HepG2 (cell line): ENCODE results near the gene DOCK4. TPM values are rescaled to one million over a fixed set of nuclear protein-coding genes. Genes with fewer than 3 reads are reported as not detected.

Experiments used
- ATAC-seq: fragments of 200-7000 bp; cut with Tn5 transposase; 3 replicates; pipeline ENCODE4 v1.9.1; 2020; ENCODE audit warnings: mild to moderate bottlenecking, moderate library complexity
- BruUV-seq: library from RNA; stranded (reverse); fragments of 400-500 nt; replicated peaks from 2 replicates; lab custom pipeline; 2021; lab: Mats Ljungman, UMichigan
- CTCF ChIA-PET: fragments of 300-600 bp; formaldehyde crosslinking; extraction: SDS; loops from one replicate; lab custom pipeline; 2021; ENCODE audit warnings: low total read pairs, inconsistent platforms, low intra/inter-chr PET ratio; lab: Yijun Ruan, JAX
- POLR2A ChIA-PET: fragments of 350-600 bp; sonication (Branson Sonifier 250); formaldehyde crosslinking; loops from one replicate; lab custom pipeline; 2020; ENCODE audit warnings: antibody characterized with exemption, inconsistent platforms; lab: Yijun Ruan, JAX
- DNase-seq: peaks from one replicate; pipeline ENCODE4 v3.0.0-alpha.2; 2015; ENCODE audit warnings: low spot score
- FAIRE-seq: peaks from 3 replicates; lab custom pipeline; 2011; peaks lifted over from hg19 to GRCh38; lab: Jason Lieb, UNC
- H2AFZ ChIP-seq: one replicate; pipeline ENCODE4 v1.6.1; 2011; ENCODE audit warnings: low read length, inconsistent platforms
- H3K27ac ChIP-seq: fragments of 300-600 bp; 3 replicates; pipeline ENCODE4 v1.8.0; 2011; ENCODE audit warnings: mixed run types, mild to moderate bottlenecking, mixed read lengths, low read length, inconsistent platforms; ENCODE audit not compliant: insufficient read depth; ENCODE audit errors: extremely low read length
- H3K27me3 ChIP-seq, 2 experiments: fragments of 200-600 bp in 1 of 2; 2 replicates in 1 of 2; 3 replicates in 1 of 2; pipeline versions ENCODE4 v1.6.0 to v1.8.0; 2011; ENCODE audit warnings: low read length in 2 of 2, mild to moderate bottlenecking in 2 of 2, moderate library complexity in 2 of 2, inconsistent platforms in 1 of 2; ENCODE audit not compliant: insufficient read depth in 2 of 2, control insufficient read depth in 1 of 2
- H3K36me3 ChIP-seq, 2 experiments: fragments of 200-600 bp in 1 of 2; replicated peaks in 1 of 2; 2 replicates in 1 of 2; 3 replicates in 1 of 2; pipeline versions ENCODE4 v1.5.1 to v1.8.0; 2011; ENCODE audit warnings: low read length in 2 of 2, inconsistent platforms in 1 of 2; ENCODE audit not compliant: insufficient read depth in 2 of 2, control insufficient read depth in 1 of 2
- H3K4me1 ChIP-seq: 2 replicates; pipeline ENCODE4 v1.5.1; 2012; ENCODE audit warnings: low read length, inconsistent platforms; ENCODE audit not compliant: insufficient read depth
- H3K4me2 ChIP-seq: 2 replicates; pipeline ENCODE4 v1.6.0; 2011; ENCODE audit warnings: low read depth, low read length, inconsistent platforms
- H3K4me3 ChIP-seq, 3 experiments: fragments of 200-600 bp in 1 of 3; sonication (generic), shearing (Covaris generic) in 1 of 3; replicated peaks in 1 of 3; 2 replicates each; pipeline ENCODE4 v1.5.1; 2011 to 2016; ENCODE audit warnings: low read length in 3 of 3, inconsistent platforms in 2 of 3, low read depth in 2 of 3, mild to moderate bottlenecking in 2 of 3, control low read depth in 1 of 3, mixed read lengths in 1 of 3; ENCODE audit not compliant: insufficient read depth in 1 of 3
- H3K79me2 ChIP-seq: one replicate; pipeline ENCODE4 v1.6.1; 2011; ENCODE audit warnings: low read length, inconsistent platforms; ENCODE audit not compliant: insufficient read depth
- H3K9ac ChIP-seq: 2 replicates; pipeline ENCODE4 v1.6.0; 2011; ENCODE audit warnings: mild to moderate bottlenecking, low read depth, low read length, inconsistent platforms; ENCODE audit not compliant: insufficient read depth
- H3K9me3 ChIP-seq: 2 replicates; pipeline ENCODE4 v1.5.1; 2012; ENCODE audit warnings: mild to moderate bottlenecking, low read length
- H4K20me1 ChIP-seq: 2 replicates; pipeline ENCODE4 v1.6.0; 2011; ENCODE audit warnings: inconsistent platforms, mild to moderate bottlenecking, low read length, moderate library complexity; ENCODE audit not compliant: insufficient read depth
- BCL3 ChIP-seq: sonication (generic); formaldehyde crosslinking; IDR thresholded peaks from 2 replicates; pipeline ENCODE4 v1.5.1; 2020; ENCODE audit warnings: mild to moderate bottlenecking, missing genetic modification reagents, moderate library complexity
- MZF1 ChIP-seq: sonication (generic); formaldehyde crosslinking; IDR thresholded peaks from 2 replicates; pipeline ENCODE4 v1.8.1; 2023; ENCODE audit warnings: mild to moderate bottlenecking, missing genetic modification reagents, borderline replicate concordance
- PAWR ChIP-seq: sonication (generic); formaldehyde crosslinking; IDR thresholded peaks from 2 replicates; pipeline ENCODE4 v1.4.0; 2020; ENCODE audit warnings: missing genetic modification reagents, mild to moderate bottlenecking, borderline replicate concordance
- PRDM4 ChIP-seq: sonication (generic); formaldehyde crosslinking; IDR thresholded peaks from 2 replicates; pipeline ENCODE4 v1.9.0; 2021; ENCODE audit warnings: missing genetic modification reagents, borderline replicate concordance
- ZBTB10 ChIP-seq: sonication (generic); formaldehyde crosslinking; IDR thresholded peaks from 2 replicates; pipeline ENCODE4 v1.4.0; 2020; ENCODE audit warnings: missing genetic modification reagents, borderline replicate concordance
- ZBTB37 ChIP-seq: sonication (generic); formaldehyde crosslinking; IDR thresholded peaks from 2 replicates; pipeline ENCODE4 v1.4.0; 2020; ENCODE audit warnings: mild to moderate bottlenecking, missing genetic modification reagents
- ZFP41 ChIP-seq: sonication (generic); formaldehyde crosslinking; IDR thresholded peaks from 2 replicates; pipeline ENCODE4 v1.4.0; 2020; ENCODE audit warnings: mild to moderate bottlenecking, missing genetic modification reagents, borderline replicate concordance
- ZMYM3 ChIP-seq: sonication (generic); formaldehyde crosslinking; IDR thresholded peaks from 2 replicates; pipeline ENCODE4 v1.5.1; 2020; ENCODE audit warnings: mild to moderate bottlenecking, missing genetic modification reagents
- ZNF543 ChIP-seq: sonication (generic); formaldehyde crosslinking; IDR thresholded peaks from 2 replicates; pipeline ENCODE4 v1.4.0; 2020; ENCODE audit warnings: mild to moderate bottlenecking, missing genetic modification reagents
- ZNF605 ChIP-seq: sonication (generic); formaldehyde crosslinking; IDR thresholded peaks from 2 replicates; pipeline ENCODE4 v1.8.0; 2022; ENCODE audit warnings: mild to moderate bottlenecking, missing genetic modification reagents
- WGBS: methylation state at CpG from one replicate; pipeline ENCODE4 v1.1.6; 2017; ENCODE audit warnings: low lambda C conversion rate; 5-methylcytosine and 5-hydroxymethylcytosine counted together
- in situ Hi-C: cut with HindIII; loops from 2 replicates; pipeline ENCODE4 v1.10.0; 2017; ENCODE audit warnings: low pct_unique_long_range_greater_than_20kb; ENCODE audit not compliant: extremely low pct_ligation_motif_present
- intact Hi-C: fragments of 100-400 bp; cut with micrococcal nuclease; formaldehyde crosslinking; loops from one replicate; pipeline ENCODE4 v1.10.0; 2022; ENCODE audit not compliant: unreplicated experiment
- polyA plus RNA-seq, 8 experiments: library from polyadenylated mRNA; depleted of rRNA in 3 of 8; stranded (reverse) in 7 of 8; unstranded in 1 of 8; fragments of >200 nt; fragmentation: Illumina TruSeq in 4 of 8; extraction: Trizol in 4 of 8; gene quantifications; 2 replicates each; pipeline versions ENCODE4 v1.2.1 to v1.2.3, GENCODE V29; 2011 to 2016; ENCODE audit warnings: low read depth in 4 of 8, missing spikeins in 1 of 8, mixed read lengths in 1 of 8; ENCODE audit not compliant: insufficient read depth in 1 of 8
- total RNA-seq, 5 experiments: library from RNA; depleted of rRNA; stranded (reverse); fragments of >200 nt; fragmentation: Illumina TruSeq; extraction: Trizol; gene quantifications; 2 replicates each; pipeline ENCODE4 v1.2.3, GENCODE V29; 2016; ENCODE audit warnings: low read depth in 1 of 5

DOCK4 gene
- total and polyA plus RNA-seq, 2 of the 13 experiments (the other 11 are each of a cell fraction or from before 2014, with no cell fraction given) = 13.5 to 17.4 TPM

- BruUV-seq = no TSS peak
- Histone ChIP-seq H3K79me2 (peaks cover 88% of the 10 kb centered on the region), H4K20me1 (no peaks in the 10 kb centered on the region; the same call in 1 of the 2 replicates), H3K4me2 (no peak overlapping the region), H2AFZ (no peak overlapping the region), H3K9me3 (no peaks in the 10 kb centered on the region), H3K36me3 (peaks cover 0 to 2% of the 10 kb centered on the region in 2 experiments; a peak in 1 of 5 replicates), H3K27ac (no peak overlapping the region), H3K9ac (no peak overlapping the region), H3K4me1 (peaks cover 43% of the 10 kb centered on the region), H3K27me3 (no peaks in the 10 kb centered on the region), H3K4me3 (no peak overlapping the region)
- ATAC-seq (no peak), DNase-seq (no peak), FAIRE-seq (no peak)
- ChIA-PET POLR2A (no interaction called here), CTCF (no interaction called here)
- WGBS = 96% methylated on average over 4 of the region's 4 CpGs
- in situ Hi-C loops (no loop called here), intact Hi-C loops (no loop called here)
- TF ChIP-seq ZMYM3 (CRISPR knock-in tag) = no peak
- no peak for TF ChIP-seq ZNF543 (CRISPR knock-in tag)
- no peak for TF ChIP-seq ZNF605
- no peak for TF ChIP-seq ZFP41 (CRISPR knock-in tag)
- no peak for TF ChIP-seq ZBTB37 (CRISPR knock-in tag)
- no peak for TF ChIP-seq PAWR (CRISPR knock-in tag)
- TF ChIP-seq BCL3 (CRISPR knock-in tag) = no peak
- no peak for TF ChIP-seq ZBTB10 (CRISPR knock-in tag)
- no peak for TF ChIP-seq MZF1 (CRISPR knock-in tag)
- TF ChIP-seq PRDM4 (CRISPR knock-in tag) = no peak
Measured at GRCh38 chr7:112215787-112216186, 9.6 kb upstream of the DOCK4 start.
